ENCODE results near the gene SCN9A.

Gene SCN9A

GRCh38 chr2:166285215-166285614 lies 90.5 kb downstream of the SCN9A start:
- ATAC-seq (ENCODE audit: low read depth) (no peak), DNase-seq (ENCODE audit: low spot score in 2 of 2) (no peak)
- H3K27ac Mint-ChIP-seq: no peak overlapping the region
- H3K9me3 Mint-ChIP-seq: no peaks in the 10 kb centered on the region
- no peaks in the 10 kb centered on the region for H3K36me3 Mint-ChIP-seq
- H3K4me1 Mint-ChIP-seq: no peaks in the 10 kb centered on the region
- no peak overlapping the region for H3K4me3 Mint-ChIP-seq
- no peaks in the 10 kb centered on the region for H3K27me3 Mint-ChIP-seq

- no peaks in the 10 kb centered on the region for H3K9me3 Mint-ChIP-seq
Measured at GRCh38 chr2:166284359-166284758, 91.4 kb downstream of the SCN9A start.

GRCh38 chr2:166282154-166282553 lies 93.6 kb downstream of the SCN9A start:
- no peaks in the 10 kb centered on the region for H3K4me1 Mint-ChIP-seq
- ATAC-seq (ENCODE audit: low read depth) (no peak), DNase-seq (ENCODE audit: low spot score in 2 of 2) (no peak)
- H3K4me3 Mint-ChIP-seq: no peak overlapping the region
- no peak overlapping the region for H3K27ac Mint-ChIP-seq
- H3K27me3 Mint-ChIP-seq: no peaks in the 10 kb centered on the region
- H3K9me3 Mint-ChIP-seq: no peaks in the 10 kb centered on the region
- H3K36me3 Mint-ChIP-seq: no peaks in the 10 kb centered on the region

More at GRCh38 chr2:166284359-166284758, 91.4 kb downstream of the SCN9A start:
- Mint-ChIP-seq H3K27me3 (no peaks in the 10 kb centered on the region), H3K36me3 (no peaks in the 10 kb centered on the region), H3K27ac (no peak overlapping the region), H3K4me3 (no peak overlapping the region), H3K4me1 (no peaks in the 10 kb centered on the region)
- ATAC-seq (ENCODE audit: low read depth) (no peak), DNase-seq (ENCODE audit: low spot score in 2 of 2) (no peak)

- no peak for ATAC-seq (ENCODE audit: low read depth)
- H3K27ac Mint-ChIP-seq: no peak overlapping the region
Measured at GRCh38 chr2:166278856-166279255, 96.9 kb downstream of the SCN9A start.

GRCh38 chr2:166270376-166270775 lies 105.4 kb downstream of the SCN9A start:
- Mint-ChIP-seq H3K36me3 (no peaks in the 10 kb centered on the region), H3K9me3 (peaks cover 1% of the 10 kb centered on the region), H3K4me3 (no peak overlapping the region), H3K27ac (no peak overlapping the region), H3K4me1 (no peaks in the 10 kb centered on the region), H3K27me3 (no peaks in the 10 kb centered on the region)
- DNase-seq (ENCODE audit: low spot score in 2 of 2): no peak
- no peak for ATAC-seq (ENCODE audit: low read depth)

More at GRCh38 chr2:166278856-166279255, 96.9 kb downstream of the SCN9A start:
- Mint-ChIP-seq H3K4me1 (no peaks in the 10 kb centered on the region), H3K4me3 (no peak overlapping the region), H3K9me3 (no peaks in the 10 kb centered on the region), H3K36me3 (no peaks in the 10 kb centered on the region), H3K27me3 (no peaks in the 10 kb centered on the region)
- no peak for DNase-seq (ENCODE audit: low spot score in 2 of 2)

- no peak for ATAC-seq (ENCODE audit: low read depth)
- no peaks in the 10 kb centered on the region for H3K36me3 Mint-ChIP-seq
- no peaks in the 10 kb centered on the region for H3K27me3 Mint-ChIP-seq
- no peak for DNase-seq (ENCODE audit: low spot score in 2 of 2)
- H3K27ac Mint-ChIP-seq: no peak overlapping the region
- H3K9me3 Mint-ChIP-seq: peaks cover 1% of the 10 kb centered on the region
- no peak overlapping the region for H3K4me3 Mint-ChIP-seq
- H3K4me1 Mint-ChIP-seq: no peaks in the 10 kb centered on the region
Measured at GRCh38 chr2:166269322-166269721, 106.4 kb downstream of the SCN9A start.

- no peaks in the 10 kb centered on the region for H3K36me3 Mint-ChIP-seq
- no peak overlapping the region for H3K4me3 Mint-ChIP-seq
- no peaks in the 10 kb centered on the region for H3K4me1 Mint-ChIP-seq
- ATAC-seq (ENCODE audit: low read depth): no peak
- no peaks in the 10 kb centered on the region for H3K27me3 Mint-ChIP-seq
- no peak overlapping the region for H3K27ac Mint-ChIP-seq
- DNase-seq (ENCODE audit: low spot score in 2 of 2): no peak
- no peaks in the 10 kb centered on the region for H3K9me3 Mint-ChIP-seq
Measured at GRCh38 chr2:166257859-166258258, 117.9 kb downstream of the SCN9A start.

GRCh38 chr2:166256896-166257295 lies 118.8 kb downstream of the SCN9A start:
- no peaks in the 10 kb centered on the region for H3K27me3 Mint-ChIP-seq
- ATAC-seq (ENCODE audit: low read depth) (no peak), DNase-seq (ENCODE audit: low spot score in 2 of 2) (no peak)
- no peaks in the 10 kb centered on the region for H3K9me3 Mint-ChIP-seq
- no peaks in the 10 kb centered on the region for H3K36me3 Mint-ChIP-seq
- no peak overlapping the region for H3K27ac Mint-ChIP-seq
- no peak overlapping the region for H3K4me3 Mint-ChIP-seq
- H3K4me1 Mint-ChIP-seq: no peaks in the 10 kb centered on the region

GRCh38 chr2:166249318-166249717 lies 126.4 kb downstream of the SCN9A start:
- Mint-ChIP-seq H3K4me1 (no peaks in the 10 kb centered on the region), H3K27me3 (no peaks in the 10 kb centered on the region), H3K4me3 (no peak overlapping the region), H3K27ac (no peak overlapping the region), H3K9me3 (no peaks in the 10 kb centered on the region), H3K36me3 (no peaks in the 10 kb centered on the region)
- ATAC-seq (ENCODE audit: low read depth): no peak
- no peak for DNase-seq (ENCODE audit: low spot score in 2 of 2)

GRCh38 chr2:166246901-166247300 lies 128.8 kb downstream of the SCN9A start:
- Mint-ChIP-seq H3K4me3 (no peak overlapping the region), H3K27ac (no peak overlapping the region), H3K27me3 (no peaks in the 10 kb centered on the region), H3K4me1 (no peaks in the 10 kb centered on the region), H3K36me3 (no peaks in the 10 kb centered on the region), H3K9me3 (no peaks in the 10 kb centered on the region)
- no peak for ATAC-seq (ENCODE audit: low read depth)
- no peak for DNase-seq (ENCODE audit: low spot score in 2 of 2)

- no peaks in the 10 kb centered on the region for H3K27me3 Mint-ChIP-seq
- H3K27ac Mint-ChIP-seq: no peak overlapping the region
- no peak for DNase-seq (ENCODE audit: low spot score in 2 of 2)
- ATAC-seq (ENCODE audit: low read depth): no peak
- H3K4me3 Mint-ChIP-seq: no peak overlapping the region
- no peaks in the 10 kb centered on the region for H3K36me3 Mint-ChIP-seq
- no peaks in the 10 kb centered on the region for H3K9me3 Mint-ChIP-seq
- H3K4me1 Mint-ChIP-seq: no peaks in the 10 kb centered on the region
Measured at GRCh38 chr2:166242309-166242708, 133.4 kb downstream of the SCN9A start.

- Mint-ChIP-seq H3K36me3 (no peaks in the 10 kb centered on the region), H3K4me3 (no peak overlapping the region), H3K27me3 (no peaks in the 10 kb centered on the region), H3K27ac (no peak overlapping the region), H3K4me1 (no peaks in the 10 kb centered on the region), H3K9me3 (no peaks in the 10 kb centered on the region)
- no peak for DNase-seq (ENCODE audit: low spot score in 2 of 2)
- no peak for ATAC-seq (ENCODE audit: low read depth)
Measured at GRCh38 chr2:166240387-166241313, 135.1 kb downstream of the SCN9A start.

GRCh38 chr2:166239548-166239947 lies 136.2 kb downstream of the SCN9A start:
- ATAC-seq (ENCODE audit: low read depth) (no peak), DNase-seq (ENCODE audit: low spot score in 2 of 2) (no peak)
- no peaks in the 10 kb centered on the region for H3K36me3 Mint-ChIP-seq
- H3K4me1 Mint-ChIP-seq: no peaks in the 10 kb centered on the region
- H3K27ac Mint-ChIP-seq: no peak overlapping the region
- H3K4me3 Mint-ChIP-seq: no peak overlapping the region
- no peaks in the 10 kb centered on the region for H3K9me3 Mint-ChIP-seq
- H3K27me3 Mint-ChIP-seq: no peaks in the 10 kb centered on the region

- Mint-ChIP-seq H3K27me3 (no peaks in the 10 kb centered on the region), H3K36me3 (no peaks in the 10 kb centered on the region), H3K27ac (no peak overlapping the region), H3K9me3 (no peaks in the 10 kb centered on the region), H3K4me3 (no peak overlapping the region), H3K4me1 (no peaks in the 10 kb centered on the region)
- DNase-seq (ENCODE audit: low spot score in 2 of 2) (no peak), ATAC-seq (ENCODE audit: low read depth) (no peak)
Measured at GRCh38 chr2:166238176-166238575, 137.6 kb downstream of the SCN9A start.
